LHCN-M2 (cell line): Measurements from ENCODE around the gene CDK3. TPM values are rescaled to one million over a fixed set of nuclear protein-coding genes. Genes with fewer than 3 reads are reported as not detected.

ENCODE experiments used
- DNase-seq: peaks from one replicate; pipeline ENCODE4 v3.0.0-alpha.2; 2012; ENCODE audit warnings: low read depth
- total RNA-seq: library from RNA; depleted of rRNA; stranded (reverse); fragments of >200 nt; gene quantifications from 2 replicates; pipeline ENCODE4 v1.2.3, GENCODE V29; 2014

CDK3 gene
- total RNA-seq, 1 experiment from 2014 or later: 3.8 TPM

DNA sequence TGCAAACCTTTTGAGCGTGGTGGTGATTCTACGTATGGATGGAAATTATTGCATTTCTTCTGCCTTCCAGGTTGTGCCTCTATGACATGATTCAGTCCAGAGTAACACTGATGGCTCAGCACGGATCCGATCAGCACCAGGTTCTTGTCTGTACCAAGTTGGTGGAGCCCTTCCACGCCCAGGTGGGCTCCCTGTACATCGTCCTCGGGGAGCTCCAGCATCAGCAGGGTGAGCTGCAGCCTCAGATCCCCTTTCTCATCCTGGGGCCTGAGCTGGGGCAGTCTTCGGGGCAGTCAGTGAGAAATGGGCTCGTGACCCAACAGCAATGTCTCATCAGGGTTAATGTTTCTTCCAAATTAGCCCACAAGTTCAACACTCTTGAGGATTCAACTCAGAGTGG is 9.3 kb upstream of the CDK3 start:
- no peak for DNase-seq

DNA sequence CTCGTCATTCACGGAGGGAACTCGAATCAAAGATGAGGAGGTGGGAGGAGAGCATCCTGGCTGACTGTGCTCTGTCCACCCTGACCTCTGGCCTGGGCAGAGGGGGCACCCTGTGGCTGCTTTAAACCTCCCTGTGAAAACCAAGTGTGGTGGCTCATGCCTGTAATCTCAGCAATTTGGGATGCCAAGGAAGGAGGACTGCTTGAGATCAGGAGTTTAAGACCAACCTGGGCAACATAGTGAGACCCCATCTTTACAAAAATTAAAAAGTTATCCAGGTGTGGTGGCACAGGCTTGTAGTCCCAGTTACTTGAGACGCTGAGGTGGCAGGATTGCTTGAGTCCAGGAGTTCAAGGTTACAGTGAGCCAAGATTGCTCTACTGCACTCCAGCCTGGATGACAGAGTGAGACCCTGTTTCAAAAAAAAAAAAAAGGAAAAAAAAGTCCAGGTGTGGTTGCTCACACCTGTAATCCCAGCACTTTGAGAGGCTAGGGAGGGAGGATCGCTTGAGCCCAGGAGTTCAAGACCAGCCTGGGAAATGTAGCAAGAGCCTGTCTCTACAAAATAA is 5.8 kb upstream of the CDK3 start:
- DNase-seq: no peak

DNA sequence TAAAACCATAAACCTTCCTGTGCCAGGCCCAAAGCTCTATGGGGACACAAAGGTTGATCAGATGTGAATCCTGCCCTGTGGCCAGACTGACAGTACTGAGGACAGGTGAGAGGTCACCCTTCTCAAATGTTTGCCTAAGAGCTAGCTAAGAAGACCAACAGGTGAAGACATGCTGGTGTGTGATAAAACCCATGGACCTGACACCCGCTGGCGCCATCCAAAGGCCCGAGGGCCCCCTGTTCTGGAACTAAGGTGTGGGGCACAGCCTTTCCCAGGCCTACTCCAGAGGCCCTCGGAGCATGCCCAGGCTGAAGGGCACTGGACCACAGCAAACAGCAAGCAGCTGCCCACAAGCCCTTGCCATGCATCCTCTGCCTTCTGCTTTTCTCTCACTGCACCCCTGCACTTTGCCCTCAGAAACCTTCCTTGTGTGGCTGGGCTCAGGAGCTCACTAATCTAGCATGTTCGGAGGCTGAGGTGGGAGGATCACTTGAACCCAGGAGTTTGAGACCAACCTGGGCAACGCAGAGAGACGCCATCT is 5.2 kb upstream of the CDK3 start:
- DNase-seq: no peak

DNA sequence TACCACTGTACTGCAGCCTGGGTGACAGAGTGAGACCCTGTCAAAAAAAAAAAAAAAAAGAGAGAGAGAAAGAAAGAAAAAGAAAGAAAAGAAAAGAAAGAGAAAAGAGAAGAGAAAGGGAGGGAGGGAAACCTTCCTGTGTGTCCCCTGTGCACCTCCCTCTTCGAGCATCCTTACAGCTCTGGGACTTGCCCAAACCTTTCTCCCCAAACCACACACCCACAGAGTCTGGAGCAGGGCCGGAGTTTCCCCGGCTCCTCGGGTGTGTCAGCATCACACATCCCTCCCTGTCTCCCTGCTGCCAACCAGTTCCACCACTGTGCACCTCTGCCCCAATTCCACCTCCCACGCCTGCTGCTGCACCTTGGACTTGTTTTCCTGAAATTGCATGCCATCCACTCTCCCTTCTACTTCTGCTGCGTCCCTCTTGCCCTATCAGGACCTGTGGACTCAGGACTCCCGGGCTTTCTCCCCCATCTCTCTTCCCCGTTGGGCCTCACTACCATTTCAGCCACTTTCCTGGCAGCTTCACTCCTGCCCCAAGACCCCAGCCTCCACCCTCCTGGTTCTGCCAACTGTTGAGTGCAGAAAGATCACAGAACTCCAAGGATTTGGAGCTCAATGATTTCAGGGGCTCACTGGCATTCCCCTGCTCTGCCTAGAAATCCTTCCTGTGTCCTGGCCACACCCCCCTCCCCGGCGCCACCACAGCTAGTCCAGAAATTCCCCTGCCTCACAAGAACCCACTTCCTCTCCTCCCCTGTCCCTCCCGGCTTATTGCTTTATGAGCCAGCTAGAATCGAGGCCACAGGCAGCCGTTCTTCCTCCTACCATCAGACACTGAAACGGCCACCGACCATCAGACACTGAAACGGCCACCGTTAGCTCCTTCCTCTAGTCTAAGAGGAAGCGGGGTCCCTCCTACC is 3.7 kb upstream of the CDK3 start:
- no peak for DNase-seq

DNA sequence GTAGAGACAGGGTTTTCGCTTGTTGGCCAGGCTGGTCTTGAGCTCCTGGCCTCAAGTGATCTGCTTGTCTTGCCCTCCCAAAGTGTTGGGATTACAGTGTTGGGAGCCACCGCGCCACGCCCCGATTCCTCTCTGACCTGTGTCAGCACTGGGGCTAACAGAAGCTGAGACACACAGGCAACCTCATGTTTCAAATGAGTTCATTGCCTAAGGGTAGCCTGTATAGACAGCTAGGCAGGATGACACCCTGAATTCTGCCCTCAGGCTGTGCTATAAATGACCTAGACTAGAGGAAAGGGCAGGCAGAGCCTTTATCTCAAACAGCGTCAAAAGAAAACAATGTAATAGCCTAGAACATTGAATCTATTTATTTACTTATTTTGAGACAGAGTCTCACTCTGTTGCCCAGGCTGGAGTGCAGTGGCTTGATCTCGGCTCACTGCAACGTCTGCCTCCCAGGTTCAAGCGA is 2.3 kb upstream of the CDK3 start:
- DNase-seq: no peak

DNA sequence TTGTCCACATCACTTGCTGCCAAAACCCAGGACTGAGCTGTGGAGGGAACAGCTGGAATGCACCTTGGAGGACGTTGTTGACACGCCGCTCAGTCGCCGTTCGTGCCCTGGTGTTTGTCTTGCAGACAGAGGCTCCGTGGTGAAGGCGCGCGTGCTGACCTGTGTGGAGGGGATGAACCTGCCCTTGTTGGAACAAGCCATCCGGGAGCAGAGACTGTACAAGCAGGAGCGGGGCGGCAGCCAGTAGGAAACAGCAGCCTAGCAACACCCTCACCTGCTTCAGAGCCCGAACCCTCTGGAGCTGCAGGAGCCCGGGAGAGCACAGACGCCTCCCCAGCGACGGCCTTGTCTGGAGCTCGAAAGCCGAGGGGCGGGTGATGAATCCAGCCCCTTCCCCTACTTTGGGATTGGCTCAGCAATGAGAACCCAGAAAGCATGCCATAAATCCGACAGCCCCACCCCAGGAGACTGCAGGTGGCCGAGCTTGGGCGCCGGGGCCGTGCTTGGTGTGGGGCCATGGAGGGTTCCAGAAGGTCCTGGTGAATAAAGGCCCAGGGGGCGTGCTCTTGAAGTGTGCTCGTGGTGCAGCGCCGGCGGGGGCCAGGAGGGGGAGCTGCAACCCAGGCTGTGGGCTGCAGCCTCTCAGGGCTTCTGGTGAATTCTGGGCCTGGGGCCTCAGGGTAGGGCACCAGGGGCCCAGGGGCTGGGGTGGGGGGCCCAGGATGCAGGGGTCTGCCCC is 470 bp upstream of the CDK3 start:
- no peak for DNase-seq

DNA sequence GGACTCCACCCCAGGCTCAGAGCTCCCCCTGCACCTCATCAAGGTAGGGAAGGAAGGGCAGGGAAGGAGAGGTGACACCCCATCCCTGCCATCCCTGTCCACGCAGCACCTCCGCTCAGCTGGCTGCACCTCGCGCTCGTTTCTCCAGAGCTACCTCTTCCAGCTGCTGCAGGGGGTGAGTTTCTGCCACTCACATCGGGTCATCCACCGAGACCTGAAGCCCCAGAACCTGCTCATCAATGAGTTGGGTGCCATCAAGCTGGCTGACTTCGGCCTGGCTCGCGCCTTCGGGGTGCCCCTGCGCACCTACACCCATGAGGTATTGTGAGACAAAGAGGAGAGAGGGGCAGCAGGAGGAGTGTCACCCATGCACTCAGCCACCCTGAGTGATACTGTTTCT is 1.4 kb downstream of the CDK3 start:
- no peak for DNase-seq

DNA sequence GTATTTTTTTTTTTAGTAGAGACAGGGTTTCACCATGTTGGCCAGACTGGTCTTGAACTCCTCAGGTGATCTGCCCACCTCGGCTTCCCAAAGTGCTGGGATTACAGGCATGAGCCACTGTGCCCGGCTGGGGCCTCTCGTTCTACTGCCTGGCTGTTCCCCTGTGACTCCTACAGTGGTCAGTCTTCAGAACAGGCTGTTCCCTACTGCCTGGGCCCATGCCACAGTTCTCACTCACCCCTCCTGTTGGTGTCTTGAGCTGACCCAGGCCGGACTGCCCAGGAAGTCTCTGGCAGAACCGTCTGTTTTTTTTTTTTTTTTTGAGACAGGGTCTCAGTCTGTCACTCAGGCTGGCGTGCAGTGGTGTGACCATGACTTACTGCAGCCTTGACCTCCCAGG is 3.3 kb downstream of the CDK3 start:
- no peak for DNase-seq

DNA sequence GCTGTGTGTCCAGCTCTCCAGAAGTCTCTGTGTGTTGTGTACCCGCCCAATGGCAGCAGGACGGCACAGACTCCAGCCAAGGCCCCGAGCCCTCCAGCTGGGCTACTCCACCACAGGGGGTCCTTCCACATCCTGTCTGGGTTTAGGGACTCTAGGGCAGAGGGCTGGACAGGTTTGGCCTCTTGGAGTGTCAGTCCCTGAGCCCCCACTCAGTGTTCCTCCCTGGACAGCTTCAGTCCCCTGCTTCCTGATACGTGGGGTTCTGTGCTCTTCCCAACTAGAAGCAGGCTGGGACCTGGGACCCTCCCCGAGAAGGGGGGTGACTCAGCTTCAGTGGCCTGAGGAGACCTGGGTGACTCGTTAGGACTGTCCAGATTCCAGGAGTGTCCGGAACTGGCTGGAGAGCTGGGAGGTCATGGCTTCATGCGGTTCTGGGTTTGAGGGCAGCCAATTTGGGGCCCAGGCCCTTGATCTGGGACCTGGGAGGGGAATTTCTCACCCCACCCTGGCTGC is 4.2 kb downstream of the CDK3 start:
- no peak for DNase-seq

DNA sequence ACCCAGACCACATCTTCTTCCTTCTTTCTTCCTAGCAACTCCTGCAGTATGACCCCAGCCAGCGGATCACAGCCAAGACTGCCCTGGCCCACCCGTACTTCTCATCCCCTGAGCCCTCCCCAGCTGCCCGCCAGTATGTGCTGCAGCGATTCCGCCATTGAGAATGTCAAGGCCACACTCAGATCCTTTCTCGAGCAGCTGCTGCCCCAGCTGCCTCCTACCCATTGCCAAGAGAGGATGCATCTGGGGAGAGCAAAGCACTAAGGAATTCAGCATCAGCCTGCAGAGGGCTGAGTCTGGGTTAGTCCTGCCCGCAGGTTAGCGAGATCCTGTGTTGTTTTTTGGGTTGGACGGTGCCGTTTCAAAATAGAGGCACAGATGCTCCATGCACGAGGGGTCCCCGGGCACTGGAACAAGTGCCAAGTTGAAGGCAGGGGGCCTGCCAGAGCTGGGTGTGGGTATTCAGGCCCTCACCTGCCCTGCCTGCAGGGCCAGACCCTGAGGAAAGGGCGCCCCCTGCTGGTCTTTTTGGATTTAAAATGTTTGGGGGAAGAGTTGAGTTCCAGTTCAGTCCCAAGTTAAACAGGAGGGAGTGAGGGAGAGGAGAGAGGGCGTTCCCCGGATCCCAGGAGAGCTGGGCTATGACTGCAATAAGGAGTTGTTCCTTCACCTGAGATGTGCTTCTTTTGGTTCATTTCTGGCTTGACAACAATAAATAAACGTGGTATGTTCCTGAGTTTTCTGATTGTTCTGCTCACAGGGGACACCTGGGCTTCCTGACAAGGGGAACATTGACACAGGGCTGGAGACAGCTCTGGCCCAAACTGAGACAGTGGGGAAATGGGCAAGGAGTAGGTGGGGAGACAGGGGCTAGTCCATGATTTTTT is 4.9 kb downstream of the CDK3 start:
- peak; percentile 47 for DNase-seq

DNA sequence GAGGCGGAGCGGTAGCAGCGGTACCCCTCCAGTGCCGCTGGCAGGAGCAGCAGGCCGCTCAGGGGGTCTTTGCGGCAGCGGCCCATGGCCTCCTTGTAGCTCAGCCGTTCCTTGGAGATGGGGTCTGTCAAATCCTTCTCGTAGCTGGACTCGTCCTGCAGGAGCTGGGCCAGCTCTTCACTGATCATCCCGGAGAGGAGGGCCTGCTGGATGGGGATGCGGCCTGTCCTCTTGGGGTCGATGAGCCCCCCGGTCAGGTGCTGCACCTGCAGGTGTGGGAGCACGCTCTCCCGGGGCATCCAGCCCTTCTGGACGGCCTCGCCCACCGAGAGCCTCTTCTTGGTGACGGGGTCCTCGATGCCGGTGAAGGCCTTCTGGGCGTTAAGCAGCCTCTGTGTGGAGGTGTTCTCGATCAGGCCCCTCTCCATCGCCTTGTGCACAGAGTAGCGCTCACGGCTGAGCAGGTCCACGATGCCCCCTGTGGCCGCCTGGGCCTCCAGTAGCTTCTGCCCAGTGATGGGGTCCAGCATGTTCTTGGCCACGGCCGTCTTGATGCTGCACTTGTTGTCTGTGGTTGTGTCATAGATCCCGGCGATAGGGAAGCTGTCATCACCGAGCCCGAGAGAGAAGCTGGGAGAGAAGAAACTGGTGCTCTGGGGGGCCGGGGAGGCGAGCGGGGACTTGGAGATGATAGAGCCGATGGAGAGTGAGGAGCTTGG is 6.6 kb downstream of the CDK3 start:
- DNase-seq: no peak

DNA sequence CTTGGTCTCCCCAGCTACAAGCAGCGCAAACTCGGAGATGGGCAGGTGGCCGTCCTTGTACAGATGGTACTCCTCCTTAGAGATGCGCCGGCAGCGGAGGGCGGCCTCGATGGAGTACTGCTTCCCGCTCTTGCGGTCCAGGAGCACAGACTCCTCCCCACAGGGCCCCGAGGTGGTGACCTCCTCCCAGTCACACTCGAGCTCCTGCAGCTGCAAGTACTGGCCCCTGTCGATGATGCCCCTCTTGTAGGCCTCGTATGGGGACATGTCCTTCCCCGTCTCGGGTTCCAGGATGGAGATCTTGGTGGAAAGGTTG is 7.2 kb downstream of the CDK3 start:
- no peak for DNase-seq

DNA sequence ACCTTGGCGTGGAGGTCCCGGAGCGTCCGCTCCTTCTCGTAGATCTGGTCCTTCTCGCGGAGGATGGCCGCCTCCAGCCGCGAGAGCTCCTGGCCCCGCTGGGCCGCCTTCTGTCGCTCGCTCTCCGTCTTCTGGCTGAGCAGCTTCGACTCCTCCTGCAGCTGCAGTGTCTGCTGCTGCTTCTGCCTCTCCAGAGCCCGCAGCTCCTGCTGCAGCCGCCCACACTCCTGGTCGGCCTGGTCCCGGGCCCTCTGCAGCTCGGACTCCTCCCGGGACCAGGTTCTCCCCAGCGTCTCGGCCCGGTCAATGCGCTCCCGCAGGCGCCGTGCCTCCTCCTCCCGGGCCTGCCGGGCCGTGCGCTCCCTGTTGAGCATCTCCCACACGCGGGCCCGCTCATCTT is 7.6 kb downstream of the CDK3 start:
- DNase-seq: no peak

DNA sequence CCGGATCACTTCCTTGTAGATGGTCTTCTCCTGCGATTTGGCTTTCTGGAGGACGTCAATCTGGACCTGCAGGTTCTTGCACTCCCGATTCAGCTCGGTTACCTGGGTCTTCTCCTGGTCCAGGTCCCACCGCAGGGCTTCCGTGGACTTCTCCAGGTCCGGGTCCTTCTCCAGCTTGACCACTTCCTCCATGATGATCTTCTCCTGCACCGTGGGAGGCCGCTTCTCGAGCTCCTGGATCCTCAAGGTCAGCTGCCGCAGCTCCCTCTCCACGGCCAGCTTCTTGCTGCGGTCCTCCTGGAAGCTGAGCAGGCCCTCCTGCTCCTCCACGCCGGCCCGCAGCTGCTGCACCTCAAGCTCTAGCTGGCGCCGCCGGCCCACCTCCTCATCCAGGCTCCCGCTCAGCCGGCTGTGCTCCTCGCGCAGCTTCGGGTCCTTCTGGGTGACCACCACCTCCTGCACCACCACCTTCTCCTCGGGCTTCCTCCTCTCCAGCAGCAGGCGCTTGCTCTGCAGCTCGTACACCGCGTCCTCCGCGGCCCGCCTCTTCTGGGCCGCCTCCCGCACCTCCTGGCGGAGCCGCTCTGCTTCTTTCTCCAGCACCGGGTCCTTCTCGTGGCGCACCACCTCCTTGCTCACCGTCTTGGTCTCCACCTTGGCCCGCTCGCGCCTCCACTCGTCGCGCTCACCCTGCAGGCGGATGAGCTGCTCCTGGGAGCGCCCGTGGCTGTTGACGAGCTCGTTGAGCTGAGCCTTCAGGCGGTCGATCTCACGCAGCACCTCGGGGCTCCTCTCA is 8.2 kb downstream of the CDK3 start:
- no peak for DNase-seq

DNA sequence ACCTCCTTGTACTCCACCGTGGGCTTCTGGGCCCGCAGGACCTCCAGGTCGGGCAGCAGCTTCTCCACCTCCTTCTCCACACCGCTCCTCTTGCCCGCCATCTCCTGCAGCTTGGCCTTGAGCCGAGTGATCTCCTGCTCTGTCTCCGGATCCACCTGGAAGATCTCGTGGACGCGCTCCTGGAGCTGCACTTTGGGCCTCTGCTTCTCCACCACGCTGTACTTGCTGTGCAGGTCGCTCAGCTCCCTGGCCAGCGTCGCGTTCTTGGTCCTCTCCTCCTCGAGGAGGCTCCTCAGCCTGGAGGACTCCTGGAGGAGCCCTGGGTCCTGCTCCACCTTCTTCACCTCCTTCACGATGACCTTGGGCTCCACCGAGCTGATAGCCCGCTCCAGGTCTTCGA is 8.8 kb downstream of the CDK3 start:
- DNase-seq: no peak

DNA sequence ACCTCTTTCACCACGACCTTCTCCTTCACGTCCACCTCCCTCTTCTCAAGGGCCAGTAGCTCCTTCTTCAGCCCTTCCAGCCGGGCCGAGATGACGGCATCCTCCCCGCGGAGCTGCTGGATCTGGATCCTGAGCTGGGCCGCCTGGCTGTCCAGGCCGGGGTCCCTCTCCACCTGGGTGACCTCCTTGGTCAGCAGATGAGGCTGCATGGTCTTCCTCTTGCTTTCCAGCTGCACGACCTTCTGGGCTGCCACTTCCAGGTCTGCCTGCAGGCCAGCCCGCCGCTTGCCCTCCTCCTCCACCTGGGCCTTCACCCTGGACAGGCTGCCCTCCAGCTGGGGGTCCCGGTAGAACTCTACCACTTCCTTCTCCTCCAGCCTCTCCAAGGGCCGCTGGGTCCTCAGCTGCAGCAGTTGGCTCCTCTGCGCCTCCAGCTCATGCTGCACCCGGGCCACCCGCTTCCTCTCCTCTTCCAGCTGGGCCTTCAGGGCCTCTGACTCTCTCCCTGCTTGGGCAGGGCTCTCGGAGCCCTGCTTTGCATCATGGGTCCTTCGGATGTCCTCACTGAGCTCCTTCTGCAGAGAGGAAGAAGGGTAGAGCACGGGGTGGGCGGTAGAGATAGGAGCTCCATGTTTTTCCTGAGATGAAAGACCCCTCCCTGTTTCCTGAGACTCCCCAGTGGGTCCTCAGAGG is 9.5 kb downstream of the CDK3 start:
- no peak for DNase-seq

DNA sequence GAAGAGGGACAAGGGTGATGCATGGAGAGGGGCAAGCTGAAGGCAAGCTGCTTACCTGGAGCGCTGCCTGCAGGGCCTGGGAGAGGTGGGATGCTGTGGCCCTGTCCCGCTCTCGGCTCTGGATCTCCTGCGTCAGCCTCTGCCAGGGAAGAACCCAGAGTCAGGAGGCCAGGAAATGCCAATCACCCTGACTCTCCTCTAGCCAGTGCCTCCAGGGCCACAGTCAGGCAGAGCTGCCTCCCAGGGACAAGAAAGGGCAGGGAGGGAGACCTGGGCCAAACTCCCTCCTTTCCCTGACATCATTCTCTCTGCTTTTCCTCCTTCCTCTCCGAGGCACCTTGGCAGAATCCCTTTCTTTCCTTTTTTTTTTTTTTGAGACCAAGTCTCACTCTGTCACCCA is 11.3 kb downstream of the CDK3 start:
- DNase-seq: no peak

DNA sequence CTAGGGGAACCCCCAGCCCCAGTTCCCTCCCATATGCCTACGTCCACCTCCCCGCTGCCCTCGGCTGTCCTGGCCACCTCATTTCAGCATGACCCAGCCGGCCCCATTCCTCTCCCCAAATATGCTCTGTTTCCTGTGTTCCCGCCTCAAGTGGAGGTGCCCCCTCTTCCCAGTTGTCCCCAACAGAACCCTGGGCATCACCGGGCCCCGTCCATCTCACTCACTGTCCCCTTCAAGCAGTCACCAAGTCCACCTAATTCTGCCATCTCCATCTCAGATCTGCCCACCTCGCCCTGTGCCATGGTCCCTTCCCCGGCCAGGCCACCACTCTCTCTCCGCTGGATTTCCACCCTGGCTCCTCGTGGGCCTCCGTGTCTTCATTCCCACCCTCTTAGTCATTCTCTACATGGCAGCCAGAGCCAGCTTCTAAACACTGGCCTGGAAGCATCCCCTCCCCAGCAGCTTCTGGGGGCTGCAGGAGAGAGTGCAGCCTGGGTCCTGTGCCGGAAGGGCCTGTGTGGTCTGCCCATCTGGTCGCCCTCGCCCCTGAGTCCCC is 12.8 kb downstream of the CDK3 start:
- no peak for DNase-seq
